ENCODE measurements around the gene BMAL1. TPM values are rescaled to one million over a fixed set of nuclear protein-coding genes. Genes with fewer than 3 reads are reported as not detected.

BMAL1 gene
- total and polyA plus RNA-seq, 5 experiments from 2014 or later, result 9.6 to 93.8 (median 14.0) TPM

DNA sequence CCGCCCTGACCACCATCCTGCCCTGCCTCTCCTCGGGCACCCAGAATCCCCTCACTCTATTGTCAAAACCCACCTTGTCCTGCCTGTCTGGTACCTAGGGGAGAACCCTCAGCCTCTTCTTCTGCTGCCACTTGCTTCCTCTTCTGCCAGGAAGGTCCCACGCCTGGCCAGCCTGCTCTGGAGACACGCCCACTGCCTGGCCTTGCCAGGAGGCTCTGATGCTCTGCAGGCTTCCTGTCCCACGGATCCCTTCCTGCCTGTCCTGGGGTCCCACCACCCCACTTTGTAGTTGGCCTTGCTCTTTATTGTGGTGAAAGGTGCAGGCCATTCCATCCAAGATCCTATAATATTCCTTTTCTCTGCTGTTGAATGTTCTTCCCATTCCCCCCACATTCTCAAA lies 63.4 kb downstream of the BMAL1 start:
- DNase-seq, result no peak
- Mint-ChIP-seq H3K4me1 (peaks cover 31 to 72% (median 67%) of the 10 kb centered on the region in 4 donors), H3K36me3 (peaks cover 0 to 9% (median 0%) of the 10 kb centered on the region in 3 donors), H3K27ac (peak overlapping the region; percentile 31 to 95 (median 63)), H3K4me3 (no peak overlapping the region), H3K9me3 (no peaks in the 10 kb centered on the region), H3K27me3 (no peaks in the 10 kb centered on the region)
- POLR2A ChIA-PET, result no interaction called here
- ATAC-seq, result no peak

GRCh38 chr11:13343067-13343466 lies 65.5 kb downstream of the BMAL1 start:
- Mint-ChIP-seq H3K27ac (peak overlapping the region in 2 of 10 donors; percentile 16 to 46), H3K36me3 (peaks cover 0 to 14% (median 0%) of the 10 kb centered on the region in 3 donors), H3K27me3 (no peaks in the 10 kb centered on the region), H3K4me1 (peaks cover 36 to 82% (median 69%) of the 10 kb centered on the region in 4 donors), H3K4me3 (no peak overlapping the region), H3K9me3 (no peaks in the 10 kb centered on the region)
- POLR2A ChIA-PET, result no interaction called here
- ATAC-seq, result no peak
- DNase-seq, result no peak

- Mint-ChIP-seq H3K4me3 (no peak overlapping the region), H3K4me1 (peaks cover 37 to 79% (median 68%) of the 10 kb centered on the region in 4 donors), H3K36me3 (peaks cover 0 to 20% (median 0%) of the 10 kb centered on the region in 3 donors), H3K27ac (peak overlapping the region in 4 of 10 donors; percentile 0 to 19 (median 2)), H3K27me3 (no peaks in the 10 kb centered on the region), H3K9me3 (no peaks in the 10 kb centered on the region)
- DNase-seq (peak; percentile 34 to 82 (median 61)), ATAC-seq (peak; percentile 74 to 76)
- POLR2A ChIA-PET, result no interaction called here
Measured at GRCh38 chr11:13343931-13344717, 66.5 kb downstream of the BMAL1 start.

GRCh38 chr11:13344818-13345217 lies 67.2 kb downstream of the BMAL1 start:
- POLR2A ChIA-PET, result no interaction called here
- Mint-ChIP-seq H3K4me1 (peaks cover 31 to 72% (median 63%) of the 10 kb centered on the region in 4 donors), H3K27ac (no peak overlapping the region), H3K27me3 (no peaks in the 10 kb centered on the region), H3K9me3 (no peaks in the 10 kb centered on the region), H3K36me3 (peaks cover 0 to 25% (median 0%) of the 10 kb centered on the region in 3 donors), H3K4me3 (no peak overlapping the region)
- no peak for DNase-seq
- ATAC-seq, result no peak

DNA sequence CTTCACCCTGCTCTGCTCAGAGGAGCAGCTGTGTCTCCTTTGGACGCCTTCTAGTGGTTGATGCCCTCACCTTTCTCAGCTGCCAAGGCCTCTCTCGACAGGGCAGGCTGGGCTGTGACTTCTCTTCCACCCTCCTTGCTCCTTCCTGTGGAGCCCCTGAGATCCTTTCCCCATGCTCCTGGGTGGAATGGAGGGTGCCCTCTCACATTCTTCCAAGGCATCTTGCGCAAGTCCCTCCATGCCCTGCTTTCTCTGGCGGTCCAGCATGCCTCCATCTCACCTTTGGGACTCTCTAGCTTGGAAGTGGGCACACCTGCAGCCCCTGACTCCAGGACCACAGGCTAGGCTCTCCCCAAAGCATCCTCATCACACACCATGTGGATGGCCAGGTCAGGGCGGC lies 68.9 kb downstream of the BMAL1 start:
- H3K27ac Mint-ChIP-seq, result peak overlapping the region in 2 of 10 donors; percentile 54 to 84
- DNase-seq (no peak), ATAC-seq (no peak)
- H3K4me1 Mint-ChIP-seq, result peaks cover 28 to 64% (median 48%) of the 10 kb centered on the region in 4 donors
- no peak overlapping the region for H3K4me3 Mint-ChIP-seq
- peaks cover 0 to 33% (median 4%) of the 10 kb centered on the region in 3 donors for H3K36me3 Mint-ChIP-seq
- POLR2A ChIA-PET, result no interaction called here
- no peaks in the 10 kb centered on the region for H3K27me3 Mint-ChIP-seq
- no peaks in the 10 kb centered on the region for H3K9me3 Mint-ChIP-seq

- ATAC-seq, result no peak
- Mint-ChIP-seq H3K4me3 (peak overlapping the region in 5 of 10 donors; percentile 7 to 73 (median 31)), H3K27ac (peak overlapping the region in 9 of 10 donors; percentile 32 to 91 (median 71)), H3K36me3 (peaks cover 0 to 47% (median 4%) of the 10 kb centered on the region in 3 donors), H3K27me3 (no peaks in the 10 kb centered on the region), H3K9me3 (no peaks in the 10 kb centered on the region), H3K4me1 (peaks cover 34 to 59% (median 40%) of the 10 kb centered on the region in 4 donors)
- no peak for DNase-seq
- POLR2A ChIA-PET, result no interaction called here
Measured at GRCh38 chr11:13347901-13348300, 70.3 kb downstream of the BMAL1 start.

DNA sequence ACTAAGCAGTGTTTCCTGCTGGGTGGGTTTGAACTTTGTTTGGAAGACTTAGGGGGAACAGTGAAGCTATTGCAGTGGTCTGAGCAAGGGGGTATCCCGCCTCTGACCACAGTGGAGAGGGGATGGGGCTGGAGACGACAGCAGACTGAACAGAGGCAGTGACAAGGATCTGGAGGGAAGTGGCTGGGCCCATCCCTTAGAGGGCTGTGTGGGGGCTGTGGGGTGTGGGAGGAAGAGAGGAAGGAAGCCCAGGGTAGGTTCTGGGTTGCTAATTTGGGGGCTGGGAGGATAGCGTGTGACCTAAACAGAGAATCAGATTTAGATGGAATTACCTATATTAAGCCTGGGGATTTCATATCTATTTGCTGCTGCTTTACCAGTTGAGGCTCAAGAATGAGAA lies 70.7 kb downstream of the BMAL1 start:
- ATAC-seq (no peak), DNase-seq (no peak)
- Mint-ChIP-seq H3K27me3 (no peaks in the 10 kb centered on the region), H3K27ac (peak overlapping the region in 9 of 10 donors; percentile 32 to 91 (median 69)), H3K36me3 (peaks cover 0 to 51% (median 4%) of the 10 kb centered on the region in 3 donors), H3K4me3 (peak overlapping the region in 5 of 10 donors; percentile 7 to 73 (median 31)), H3K9me3 (no peaks in the 10 kb centered on the region), H3K4me1 (peaks cover 34 to 59% (median 40%) of the 10 kb centered on the region in 4 donors)
- POLR2A ChIA-PET, result no interaction called here

- POLR2A ChIA-PET, result no interaction called here
- peak overlapping the region in 3 of 10 donors; percentile 4 to 37 (median 26) for H3K27ac Mint-ChIP-seq
- peaks cover 0 to 51% (median 4%) of the 10 kb centered on the region in 3 donors for H3K36me3 Mint-ChIP-seq
- ATAC-seq (no peak), DNase-seq (no peak)
- peaks cover 32 to 52% (median 36%) of the 10 kb centered on the region in 4 donors for H3K4me1 Mint-ChIP-seq
- no peaks in the 10 kb centered on the region for H3K9me3 Mint-ChIP-seq
- H3K4me3 Mint-ChIP-seq, result no peak overlapping the region
- H3K27me3 Mint-ChIP-seq, result no peaks in the 10 kb centered on the region
Measured at GRCh38 chr11:13349046-13349445, 71.5 kb downstream of the BMAL1 start.

DNA sequence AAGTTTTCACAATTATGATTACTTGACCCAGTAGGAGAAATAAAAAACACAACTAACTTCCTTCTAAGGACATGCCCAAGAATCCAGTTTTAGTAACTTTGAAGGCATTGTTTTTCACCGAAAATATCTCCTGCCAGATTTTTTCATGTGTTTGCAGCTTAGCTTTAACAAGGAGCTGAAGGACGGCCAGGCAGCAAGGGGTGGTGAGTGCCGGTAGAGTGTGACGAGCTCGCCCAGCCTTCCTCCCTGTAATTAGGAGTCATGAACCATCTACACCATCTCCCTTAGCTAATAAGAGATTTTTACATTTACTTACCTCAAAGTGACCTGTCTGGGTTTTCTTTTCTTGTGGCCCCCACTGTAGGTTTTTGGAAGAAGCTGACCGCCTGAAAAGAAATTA lies 72.0 kb downstream of the BMAL1 start:
- Mint-ChIP-seq H3K4me3 (no peak overlapping the region), H3K36me3 (peaks cover 0 to 52% (median 4%) of the 10 kb centered on the region in 3 donors), H3K4me1 (peaks cover 30 to 47% (median 32%) of the 10 kb centered on the region in 4 donors), H3K9me3 (no peaks in the 10 kb centered on the region), H3K27ac (peak overlapping the region in 2 of 10 donors; percentile 4 to 21), H3K27me3 (no peaks in the 10 kb centered on the region)
- POLR2A ChIA-PET, result interaction anchor here (0.5 kb wide), 1 partner anchor 171 kb away, joined by 7 read pairs; no protein-coding TSS in a partner anchor
- ATAC-seq, result no peak
- no peak for DNase-seq

DNA sequence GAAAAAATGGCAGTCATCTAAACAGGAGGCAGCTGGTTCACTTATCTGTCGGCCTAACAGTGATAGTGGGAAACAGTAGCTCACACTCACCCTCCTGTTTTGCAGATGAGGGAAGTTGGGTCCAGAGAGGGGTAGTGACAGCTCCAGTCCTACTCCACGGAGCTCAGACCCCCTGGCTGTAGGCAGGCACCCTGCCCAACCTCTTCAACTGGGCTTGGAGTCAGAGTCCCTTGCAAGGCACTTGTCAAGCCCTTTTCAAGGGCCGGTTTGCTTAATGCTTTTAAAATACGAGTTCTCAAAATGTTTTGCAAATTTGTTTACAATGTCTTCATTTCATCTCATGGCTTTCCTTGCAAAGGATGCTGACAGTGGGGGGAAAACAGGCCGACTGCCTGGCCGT lies 75.1 kb downstream of the BMAL1 start:
- no peak for ATAC-seq

GRCh38 chr11:13354335-13354734 lies 76.7 kb downstream of the BMAL1 start:
- POLR2A ChIA-PET, result no interaction called here
- ATAC-seq (no peak), DNase-seq (no peak)
- Mint-ChIP-seq H3K27me3 (no peaks in the 10 kb centered on the region), H3K27ac (no peak overlapping the region), H3K4me1 (peaks cover 1 to 13% (median 7%) of the 10 kb centered on the region in 4 donors), H3K9me3 (no peaks in the 10 kb centered on the region), H3K36me3 (peaks cover 4 to 84% (median 18%) of the 10 kb centered on the region in 3 donors), H3K4me3 (no peak overlapping the region)

More for the DNA sequence above, 75.1 kb downstream of the BMAL1 start:
- H3K27ac Mint-ChIP-seq, result no peak overlapping the region
- H3K27me3 Mint-ChIP-seq, result no peaks in the 10 kb centered on the region
- no peak overlapping the region for H3K4me3 Mint-ChIP-seq
- H3K36me3 Mint-ChIP-seq, result peaks cover 4 to 75% (median 9%) of the 10 kb centered on the region in 3 donors
- no peak for DNase-seq
- no peaks in the 10 kb centered on the region for H3K9me3 Mint-ChIP-seq
- POLR2A ChIA-PET, result no interaction called here
- H3K4me1 Mint-ChIP-seq, result peaks cover 14 to 24% (median 20%) of the 10 kb centered on the region in 4 donors

- Mint-ChIP-seq H3K4me3 (no peak overlapping the region), H3K36me3 (peaks cover 4 to 83% (median 18%) of the 10 kb centered on the region in 3 donors), H3K4me1 (peaks cover 0 to 13% (median 6%) of the 10 kb centered on the region in 4 donors), H3K9me3 (no peaks in the 10 kb centered on the region), H3K27me3 (no peaks in the 10 kb centered on the region), H3K27ac (peak overlapping the region in 1 of 10 donors; percentile 7)
- POLR2A ChIA-PET, result no interaction called here
- ATAC-seq (no peak), DNase-seq (no peak)
Measured at GRCh38 chr11:13355191-13355590, 77.6 kb downstream of the BMAL1 start.

DNA sequence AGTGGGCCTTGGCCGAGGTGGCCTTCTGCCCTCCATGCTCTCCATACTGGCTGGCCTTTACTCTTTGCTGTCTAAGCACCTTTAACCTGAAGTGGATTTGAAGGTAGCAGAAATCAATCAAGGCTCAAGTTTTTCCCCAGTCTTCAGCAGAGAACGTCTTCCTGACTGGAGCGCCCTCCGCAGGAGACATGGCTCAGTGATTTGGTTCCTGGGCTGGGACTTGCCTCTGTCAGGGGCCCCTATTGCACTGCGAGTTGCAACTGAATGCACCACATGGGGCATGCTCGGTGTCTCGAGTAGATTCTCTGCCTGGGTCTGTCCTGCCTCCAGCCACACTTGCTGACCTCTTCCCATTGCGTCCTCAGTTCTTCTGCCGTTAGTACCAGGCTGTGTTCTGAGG lies 79.6 kb downstream of the BMAL1 start:
- H3K27ac Mint-ChIP-seq, result peak overlapping the region in 1 of 10 donors; percentile 29
- H3K36me3 Mint-ChIP-seq, result peaks cover 0 to 86% (median 22%) of the 10 kb centered on the region in 3 donors
- POLR2A ChIA-PET, result no interaction called here

More for the DNA sequence above, 79.6 kb downstream of the BMAL1 start:
- ATAC-seq (no peak), DNase-seq (no peak)
- Mint-ChIP-seq H3K27me3 (no peaks in the 10 kb centered on the region), H3K4me3 (no peak overlapping the region), H3K4me1 (no peaks in the 10 kb centered on the region), H3K9me3 (no peaks in the 10 kb centered on the region)

All from naive thymus-derived CD8-positive, alpha-beta T cell (primary cell).